Lower leg skin (tissue), 3 donors: ENCODE data around the gene ALPG.

Experiments used
- CTCF ChIP-seq, 3 donors: fragments of 450-650 bp; IDR thresholded peaks; one replicate each; pipeline ENCODE4 v1.5.1; 2016; ENCODE audit warnings: antibody characterized with exemption in 3 of 3, mild to moderate bottlenecking in 3 of 3, moderate library complexity in 2 of 3
- POLR2A ChIP-seq, 2 donors: fragments of 450-650 bp; IDR thresholded peaks; one replicate each; pipeline ENCODE4 v1.6.1; 2016 to 2017; ENCODE audit warnings: antibody characterized with exemption in 2 of 2, mild to moderate bottlenecking in 1 of 2, moderate library complexity in 1 of 2

- TF ChIP-seq CTCF (IDR thresholded peaks at IDR 0.05) (no peak), POLR2A (IDR thresholded peaks at IDR 0.05) (no peak)
These were observed 29.9 kb upstream of the ALPG start for GRCh38 chr2:232376713-232377112.
